Measurements from ENCODE around the gene C22orf15. TPM values are rescaled to one million over a fixed set of nuclear protein-coding genes. Genes with fewer than 3 reads are reported as not detected.

Gene C22orf15
- total and polyA plus RNA-seq, 9 of the 15 experiments (the other 6 are each of a cell fraction or from before 2014, with no cell fraction given) = 0.07 TPM; not detected in 8

DNA sequence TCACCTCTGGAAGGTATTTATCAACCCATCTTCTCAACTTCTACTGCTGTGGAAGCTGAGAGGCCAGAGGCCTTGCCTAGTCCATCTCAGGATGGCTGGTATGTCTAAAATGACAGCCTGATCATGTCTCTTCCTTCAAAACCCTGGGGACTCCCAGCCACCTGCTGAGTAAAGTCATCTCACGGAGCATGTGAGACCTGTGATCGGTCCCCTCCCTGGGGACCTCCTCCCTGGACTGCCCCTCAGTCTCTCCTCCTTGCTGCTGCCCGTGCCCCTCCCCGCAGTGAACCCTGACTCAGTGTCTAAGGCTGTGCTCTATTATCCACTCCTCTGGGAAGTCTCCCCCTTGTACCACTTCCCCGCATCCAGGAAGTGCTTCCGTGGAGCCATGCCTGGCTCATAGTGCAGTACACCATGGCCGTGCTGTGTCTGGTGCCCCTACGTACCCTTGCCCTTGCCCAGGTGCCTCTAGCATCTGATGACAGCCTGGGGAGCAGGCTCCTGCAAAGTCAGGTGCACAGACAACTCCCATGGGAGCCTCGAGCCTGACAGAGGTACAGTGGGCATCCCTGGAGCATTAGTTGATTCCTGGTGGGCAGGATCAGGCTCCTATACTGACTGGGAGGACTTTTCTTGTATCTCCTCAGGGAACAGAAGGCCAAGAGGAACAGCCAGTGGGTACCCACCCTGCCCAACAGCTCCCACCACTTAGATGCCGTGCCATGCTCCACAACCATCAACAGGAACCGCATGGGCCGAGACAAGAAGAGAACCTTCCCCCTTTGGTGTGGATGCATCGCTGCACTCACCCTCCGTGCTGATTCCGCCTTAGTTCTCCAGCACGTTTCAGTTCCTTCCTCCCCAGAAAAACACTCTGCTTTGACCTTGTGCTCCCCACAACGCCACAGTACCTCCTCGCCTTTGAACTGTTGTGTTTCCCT is 37.8 kb downstream of the C22orf15 start:
- no TSS peak for BruUV-seq (replicated peaks)

More for the DNA sequence above, 37.8 kb downstream of the C22orf15 start:
- in situ Hi-C loops (cut with MboI) = no loop called here
- Histone ChIP-seq H3K27ac (ENCODE audit: extremely low read depth, low read depth, low read length) (no peak overlapping the region), H3K36me3 (ENCODE audit: control insufficient read depth, insufficient read depth, low read length) (peaks cover 61% of the 10 kb centered on the region; the same call in 2 of the 3 replicates), H3K4me3 (no peak overlapping the region), H2AFZ (ENCODE audit: low read depth, low read length) (no peak overlapping the region), H3K9me3 (replicated peaks; ENCODE audit: control insufficient read depth, insufficient read depth, low read depth, low read length) (no peaks in the 10 kb centered on the region), H3K9ac (ENCODE audit: insufficient read depth in 1 of 2, low read depth in 2 of 2, low read length in 2 of 2) (no peak overlapping the region), H3K9me1 (ENCODE audit: control insufficient read depth, insufficient read depth, low read length) (no peaks in the 10 kb centered on the region), H3K79me2 (ENCODE audit: control insufficient read depth, insufficient read depth, low read length) (no peaks in the 10 kb centered on the region), H3K4me2 (ENCODE audit: insufficient read depth, low read length) (no peak overlapping the region), H4K20me1 (replicated peaks; ENCODE audit: control insufficient read depth, insufficient read depth, low read length) (no peaks in the 10 kb centered on the region), H3K4me1 (replicated peaks in 1 of 2; ENCODE audit: control insufficient read depth in 2 of 2, insufficient read depth in 2 of 2, low read length in 2 of 2) (no peaks in the 10 kb centered on the region; a peak in 1 of 5 replicates), H3K27me3 (ENCODE audit: control insufficient read depth in 2 of 2, insufficient read depth in 2 of 2, low read length in 2 of 2) (no peaks in the 10 kb centered on the region)
- 93% methylated on average over 15 of the region's 18 CpGs for WGBS (ENCODE audit: insufficient coverage, low coverage, missing lambda C conversion rate)
- TF ChIP-seq CHD7 (IDR thresholded peaks at IDR 0.05; ENCODE audit: low read depth, low read length) (no peak), PHF21A (IDR thresholded peaks at IDR 0.05; ENCODE audit: borderline replicate concordance, low read depth) (no peak)
- intact Hi-C loops (cut with micrococcal nuclease) = no loop called here
- ChIA-PET POLR2A (no interaction called here), CTCF (ENCODE audit: low intra/inter-chr PET ratio) (no interaction called here)
- DNase-seq (ENCODE audit: extremely low read depth in 1 of 4, low spot score in 3 of 4) (no peak), ATAC-seq (no peak), FAIRE-seq (no peak)
